HEK293 (cell line): Measurements from ENCODE around the gene PLCG2.

Experiments used
- CTCF ChIA-PET: fragments of 350-600 bp; formaldehyde crosslinking; extraction: SDS; loops from one replicate; lab custom pipeline; 2021; ENCODE audit warnings: antibody characterized with exemption; lab: Yijun Ruan, JAX
- POLR2A ChIA-PET: fragments of 300-600 bp; formaldehyde crosslinking; extraction: SDS; loops from one replicate; lab custom pipeline; 2020; ENCODE audit warnings: antibody characterized with exemption, inconsistent platforms; lab: Yijun Ruan, JAX
- H3K27ac ChIP-seq: fragments of 200-500 bp; sonication (Bioruptor generic); 2 replicates; pipeline ENCODE4 v1.5.1; 2014; ENCODE audit warnings: low read depth, low read length, control low read depth, inconsistent platforms; ENCODE audit errors: extremely low read depth
- H3K36me3 ChIP-seq, 2 experiments: fragments of 200-500 bp in 1 of 2; sonication (Bioruptor generic) in 1 of 2; 1 replicate in 1 of 2; 2 replicates in 1 of 2; pipeline ENCODE4 v1.5.1; 2014 to 2017; ENCODE audit warnings: inconsistent platforms in 2 of 2, low read length in 2 of 2; ENCODE audit not compliant: control insufficient read depth in 2 of 2, insufficient read depth in 1 of 2
- H3K4me1 ChIP-seq: fragments of 200-500 bp; sonication (Bioruptor generic); 2 replicates; pipeline ENCODE4 v1.5.1; 2014; ENCODE audit warnings: mild to moderate bottlenecking, low read length, inconsistent platforms; ENCODE audit not compliant: control insufficient read depth, insufficient read depth
- H3K4me3 ChIP-seq: 2 replicates; pipeline ENCODE4 v1.5.1; 2011; ENCODE audit warnings: low read depth, mild to moderate bottlenecking, control low read depth, low read length, moderate library complexity
- H3K9me3 ChIP-seq: fragments of 200-500 bp; sonication (Bioruptor generic); 2 replicates; pipeline ENCODE4 v1.5.1; 2014; ENCODE audit warnings: low read depth, low read length, inconsistent platforms; ENCODE audit not compliant: control insufficient read depth, insufficient read depth
- HOXC10 ChIP-seq: sonication (generic); formaldehyde crosslinking; IDR thresholded peaks from 2 replicates; pipeline ENCODE4 v1.8.1; 2023; ENCODE audit warnings: mild to moderate bottlenecking, missing genetic modification reagents
- KLF10 ChIP-seq: fragments of 450-650 bp; IDR thresholded peaks from 2 replicates; pipeline ENCODE4 v1.5.1; 2018; ENCODE audit warnings: missing biosample characterization, mild to moderate bottlenecking, missing genetic modification characterization
- KLF7 ChIP-seq: fragments of 450-650 bp; formaldehyde crosslinking; IDR thresholded peaks from 2 replicates; pipeline ENCODE4 v1.5.1; 2016; ENCODE audit warnings: missing biosample characterization, missing genetic modification characterization, borderline replicate concordance
- ZBTB8A ChIP-seq: fragments of 450-650 bp; formaldehyde crosslinking; IDR thresholded peaks from 2 replicates; pipeline ENCODE4 v1.5.1; 2016; ENCODE audit warnings: missing biosample characterization, missing genetic modification characterization
- ZNF169 ChIP-seq: fragments of 450-650 bp; formaldehyde crosslinking; IDR thresholded peaks from 2 replicates; pipeline ENCODE4 v1.5.1; 2016; ENCODE audit warnings: missing biosample characterization, missing genetic modification characterization
- ZNF223 ChIP-seq: fragments of 450-650 bp; formaldehyde crosslinking; IDR thresholded peaks from 2 replicates; pipeline ENCODE4 v1.5.1; 2016; ENCODE audit warnings: missing biosample characterization, missing genetic modification characterization
- ZNF23 ChIP-seq: fragments of 450-650 bp; formaldehyde crosslinking; IDR thresholded peaks from 2 replicates; pipeline ENCODE4 v1.5.1; 2016; ENCODE audit warnings: missing biosample characterization, missing genetic modification characterization, borderline replicate concordance
- ZNF239 ChIP-seq: fragments of 450-650 bp; formaldehyde crosslinking; IDR thresholded peaks from 2 replicates; pipeline ENCODE4 v1.5.1; 2016; ENCODE audit warnings: missing biosample characterization, missing genetic modification characterization
- ZNF324 ChIP-seq: fragments of 450-650 bp; formaldehyde crosslinking; IDR thresholded peaks from 2 replicates; pipeline ENCODE4 v1.5.1; 2016; ENCODE audit warnings: missing biosample characterization, missing genetic modification characterization
- ZNF37A ChIP-seq: fragments of 450-650 bp; IDR thresholded peaks from 2 replicates; pipeline ENCODE4 v1.5.1; 2018; ENCODE audit warnings: missing biosample characterization, missing genetic modification characterization
- ZNF48 ChIP-seq: fragments of 450-650 bp; formaldehyde crosslinking; IDR thresholded peaks from 2 replicates; pipeline ENCODE4 v1.5.1; 2016; ENCODE audit warnings: missing biosample characterization, missing genetic modification characterization
- ZNF555 ChIP-seq: fragments of 450-650 bp; formaldehyde crosslinking; conservative IDR thresholded peaks from 2 replicates; pipeline ENCODE4 v1.5.1; 2017; ENCODE audit warnings: missing biosample characterization, mild to moderate bottlenecking, missing genetic modification characterization, inconsistent platforms
- ZNF560 ChIP-seq: fragments of 450-650 bp; formaldehyde crosslinking; IDR thresholded peaks from 2 replicates; pipeline ENCODE4 v1.5.1; 2017; ENCODE audit warnings: missing biosample characterization, missing genetic modification characterization, borderline replicate concordance
- ZNF596 ChIP-seq: fragments of 450-650 bp; IDR thresholded peaks from 2 replicates; pipeline ENCODE4 v1.5.0; 2018; ENCODE audit warnings: missing biosample characterization, mild to moderate bottlenecking, missing genetic modification characterization, moderate library complexity
- ZNF600 ChIP-seq: fragments of 450-650 bp; formaldehyde crosslinking; IDR thresholded peaks from 2 replicates; pipeline ENCODE4 v1.5.1; 2016; ENCODE audit warnings: missing biosample characterization, missing genetic modification characterization
- ZNF624 ChIP-seq: fragments of 450-650 bp; formaldehyde crosslinking; IDR thresholded peaks from 2 replicates; pipeline ENCODE4 v1.5.1; 2017; ENCODE audit warnings: missing biosample characterization, missing genetic modification characterization
- ZSCAN16 ChIP-seq: fragments of 450-650 bp; formaldehyde crosslinking; IDR thresholded peaks from 2 replicates; pipeline ENCODE4 v1.5.1; 2016; ENCODE audit warnings: missing biosample characterization, missing genetic modification characterization
- ZXDB ChIP-seq: fragments of 450-650 bp; formaldehyde crosslinking; IDR thresholded peaks from 2 replicates; pipeline ENCODE4 v1.5.1; 2016; ENCODE audit warnings: missing biosample characterization, missing genetic modification characterization
- TF ChIP-seq, protein P1 (sequence below): fragments of 450-650 bp; formaldehyde crosslinking; IDR thresholded peaks from 2 replicates; pipeline ENCODE4 v1.5.1; 2016; ENCODE audit warnings: missing biosample characterization, missing genetic modification characterization
- TF ChIP-seq, protein P2 (sequence below): fragments of 450-650 bp; formaldehyde crosslinking; IDR thresholded peaks from 2 replicates; pipeline ENCODE4 v1.5.1; 2016; ENCODE audit warnings: missing biosample characterization, missing genetic modification characterization, borderline replicate concordance
- TF ChIP-seq, protein P3 (sequence below): sonication (generic); formaldehyde crosslinking; IDR thresholded peaks from 2 replicates; pipeline ENCODE4 v1.8.1; 2022; ENCODE audit warnings: mild to moderate bottlenecking, moderate library complexity, missing genetic modification reagents
- TF ChIP-seq, protein P4 (sequence below): fragments of 450-650 bp; formaldehyde crosslinking; IDR thresholded peaks from 2 replicates; pipeline ENCODE4 v1.5.1; 2016; ENCODE audit warnings: missing biosample characterization, missing genetic modification characterization
- TF ChIP-seq, protein P5 (sequence below): fragments of 450-650 bp; formaldehyde crosslinking; IDR thresholded peaks from 2 replicates; pipeline ENCODE4 v1.5.1; 2017; ENCODE audit warnings: missing biosample characterization, mild to moderate bottlenecking, missing genetic modification characterization, moderate library complexity
- TF ChIP-seq, protein P6 (sequence below): fragments of 450-650 bp; formaldehyde crosslinking; IDR thresholded peaks from 2 replicates; pipeline ENCODE4 v1.5.1; 2016; ENCODE audit warnings: missing biosample characterization, missing genetic modification characterization

PLCG2 gene

DNA sequence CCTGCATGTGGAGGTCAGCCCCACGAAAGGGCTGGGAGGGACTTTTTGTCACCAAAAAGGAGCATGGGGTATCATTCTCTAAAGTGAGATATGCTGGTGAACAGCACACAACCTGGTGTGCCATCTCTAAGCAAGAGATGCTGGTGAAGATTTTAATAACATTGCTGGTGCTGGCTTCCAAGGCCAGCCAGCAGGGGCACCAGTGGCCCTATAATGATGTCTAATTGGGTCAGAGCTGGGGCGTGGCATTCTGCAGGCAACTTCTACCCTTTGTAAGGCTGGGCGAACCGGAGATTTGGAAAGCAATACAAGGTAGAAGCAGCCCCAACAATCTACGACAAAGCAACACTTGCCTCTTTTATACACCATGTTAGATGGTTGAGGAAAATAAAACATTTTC lies 215.4 kb downstream of the PLCG2 start (continued):
- TF ChIP-seq, protein P1, sequence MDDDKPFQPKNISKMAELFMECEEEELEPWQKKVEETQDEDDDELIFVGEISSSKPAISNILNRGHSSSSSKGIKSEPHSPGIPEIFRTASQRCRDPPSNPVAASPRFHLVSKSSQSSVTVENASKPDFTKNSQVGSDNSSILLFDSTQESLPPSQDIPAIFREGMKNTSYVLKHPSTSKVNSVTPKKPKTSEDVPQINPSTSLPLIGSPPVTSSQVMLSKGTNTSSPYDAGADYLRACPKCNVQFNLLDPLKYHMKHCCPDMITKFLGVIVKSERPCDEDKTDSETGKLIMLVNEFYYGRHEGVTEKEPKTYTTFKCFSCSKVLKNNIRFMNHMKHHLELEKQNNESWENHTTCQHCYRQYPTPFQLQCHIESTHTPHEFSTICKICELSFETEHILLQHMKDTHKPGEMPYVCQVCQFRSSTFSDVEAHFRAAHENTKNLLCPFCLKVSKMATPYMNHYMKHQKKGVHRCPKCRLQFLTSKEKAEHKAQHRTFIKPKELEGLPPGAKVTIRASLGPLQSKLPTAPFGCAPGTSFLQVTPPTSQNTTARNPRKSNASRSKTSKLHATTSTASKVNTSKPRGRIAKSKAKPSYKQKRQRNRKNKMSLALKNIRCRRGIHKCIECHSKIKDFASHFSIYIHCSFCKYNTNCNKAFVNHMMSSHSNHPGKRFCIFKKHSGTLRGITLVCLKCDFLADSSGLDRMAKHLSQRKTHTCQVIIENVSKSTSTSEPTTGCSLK (tag by site-specific recombination): no peak
- no peak for TF ChIP-seq ZNF560 (tag by site-specific recombination)
- TF ChIP-seq, protein P2, sequence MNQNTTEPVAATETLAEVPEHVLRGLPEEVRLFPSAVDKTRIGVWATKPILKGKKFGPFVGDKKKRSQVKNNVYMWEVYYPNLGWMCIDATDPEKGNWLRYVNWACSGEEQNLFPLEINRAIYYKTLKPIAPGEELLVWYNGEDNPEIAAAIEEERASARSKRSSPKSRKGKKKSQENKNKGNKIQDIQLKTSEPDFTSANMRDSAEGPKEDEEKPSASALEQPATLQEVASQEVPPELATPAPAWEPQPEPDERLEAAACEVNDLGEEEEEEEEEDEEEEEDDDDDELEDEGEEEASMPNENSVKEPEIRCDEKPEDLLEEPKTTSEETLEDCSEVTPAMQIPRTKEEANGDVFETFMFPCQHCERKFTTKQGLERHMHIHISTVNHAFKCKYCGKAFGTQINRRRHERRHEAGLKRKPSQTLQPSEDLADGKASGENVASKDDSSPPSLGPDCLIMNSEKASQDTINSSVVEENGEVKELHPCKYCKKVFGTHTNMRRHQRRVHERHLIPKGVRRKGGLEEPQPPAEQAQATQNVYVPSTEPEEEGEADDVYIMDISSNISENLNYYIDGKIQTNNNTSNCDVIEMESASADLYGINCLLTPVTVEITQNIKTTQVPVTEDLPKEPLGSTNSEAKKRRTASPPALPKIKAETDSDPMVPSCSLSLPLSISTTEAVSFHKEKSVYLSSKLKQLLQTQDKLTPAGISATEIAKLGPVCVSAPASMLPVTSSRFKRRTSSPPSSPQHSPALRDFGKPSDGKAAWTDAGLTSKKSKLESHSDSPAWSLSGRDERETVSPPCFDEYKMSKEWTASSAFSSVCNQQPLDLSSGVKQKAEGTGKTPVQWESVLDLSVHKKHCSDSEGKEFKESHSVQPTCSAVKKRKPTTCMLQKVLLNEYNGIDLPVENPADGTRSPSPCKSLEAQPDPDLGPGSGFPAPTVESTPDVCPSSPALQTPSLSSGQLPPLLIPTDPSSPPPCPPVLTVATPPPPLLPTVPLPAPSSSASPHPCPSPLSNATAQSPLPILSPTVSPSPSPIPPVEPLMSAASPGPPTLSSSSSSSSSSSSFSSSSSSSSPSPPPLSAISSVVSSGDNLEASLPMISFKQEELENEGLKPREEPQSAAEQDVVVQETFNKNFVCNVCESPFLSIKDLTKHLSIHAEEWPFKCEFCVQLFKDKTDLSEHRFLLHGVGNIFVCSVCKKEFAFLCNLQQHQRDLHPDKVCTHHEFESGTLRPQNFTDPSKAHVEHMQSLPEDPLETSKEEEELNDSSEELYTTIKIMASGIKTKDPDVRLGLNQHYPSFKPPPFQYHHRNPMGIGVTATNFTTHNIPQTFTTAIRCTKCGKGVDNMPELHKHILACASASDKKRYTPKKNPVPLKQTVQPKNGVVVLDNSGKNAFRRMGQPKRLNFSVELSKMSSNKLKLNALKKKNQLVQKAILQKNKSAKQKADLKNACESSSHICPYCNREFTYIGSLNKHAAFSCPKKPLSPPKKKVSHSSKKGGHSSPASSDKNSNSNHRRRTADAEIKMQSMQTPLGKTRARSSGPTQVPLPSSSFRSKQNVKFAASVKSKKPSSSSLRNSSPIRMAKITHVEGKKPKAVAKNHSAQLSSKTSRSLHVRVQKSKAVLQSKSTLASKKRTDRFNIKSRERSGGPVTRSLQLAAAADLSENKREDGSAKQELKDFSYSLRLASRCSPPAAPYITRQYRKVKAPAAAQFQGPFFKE (tag by site-specific recombination): no peak
- TF ChIP-seq ZXDB (tag by site-specific recombination): no peak
- TF ChIP-seq ZNF324: no peak
- no peak for TF ChIP-seq ZBTB8A (tag by site-specific recombination)

DNA sequence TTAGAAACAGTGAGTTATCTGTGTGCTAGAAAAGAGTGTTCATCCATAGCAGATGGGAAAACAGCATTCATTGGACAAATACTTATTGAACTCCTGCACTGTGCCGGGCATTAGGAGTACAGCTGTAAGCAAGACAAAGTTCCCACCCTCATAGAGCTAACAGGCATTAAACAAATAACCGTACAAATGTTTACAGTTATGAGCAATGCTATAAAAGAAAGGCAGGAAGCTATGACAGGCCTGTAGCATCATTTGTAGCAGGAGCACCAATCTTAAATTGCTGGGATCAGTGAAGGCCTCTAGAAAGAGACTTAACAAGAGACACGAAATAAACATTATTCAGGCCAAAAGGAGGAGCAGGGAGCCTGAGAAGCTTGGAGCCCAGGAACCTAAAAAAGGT lies 216.6 kb downstream of the PLCG2 start:
- ChIA-PET POLR2A (no interaction called here), CTCF (interaction anchor here (1.3 to 3.3 kb wide), 2 partner anchors 54 to 104 kb away, joined by 3 to 30 read pairs; no protein-coding TSS in a partner anchor)
- Histone ChIP-seq H3K27ac (no peak overlapping the region), H3K9me3 (no peaks in the 10 kb centered on the region), H3K4me3 (no peak overlapping the region), H3K36me3 (no peaks in the 10 kb centered on the region), H3K4me1 (no peaks in the 10 kb centered on the region)
- TF ChIP-seq HOXC10 (CRISPR knock-in tag) (no peak), ZNF223 (tag by site-specific recombination) (no peak), ZNF169 (no peak), KLF10 (tag by site-specific recombination) (no peak), KLF7 (tag by site-specific recombination) (no peak), ZNF600 (tag by site-specific recombination) (no peak), ZNF48 (tag by site-specific recombination) (no peak), ZNF239 (tag by site-specific recombination) (no peak), ZNF555 (tag by site-specific recombination) (no peak), ZSCAN16 (no peak), ZNF624 (tag by site-specific recombination) (no peak), ZNF23 (no peak), ZNF596 (tag by site-specific recombination) (no peak), ZNF37A (tag by site-specific recombination) (no peak)
- TF ChIP-seq, protein P3, sequence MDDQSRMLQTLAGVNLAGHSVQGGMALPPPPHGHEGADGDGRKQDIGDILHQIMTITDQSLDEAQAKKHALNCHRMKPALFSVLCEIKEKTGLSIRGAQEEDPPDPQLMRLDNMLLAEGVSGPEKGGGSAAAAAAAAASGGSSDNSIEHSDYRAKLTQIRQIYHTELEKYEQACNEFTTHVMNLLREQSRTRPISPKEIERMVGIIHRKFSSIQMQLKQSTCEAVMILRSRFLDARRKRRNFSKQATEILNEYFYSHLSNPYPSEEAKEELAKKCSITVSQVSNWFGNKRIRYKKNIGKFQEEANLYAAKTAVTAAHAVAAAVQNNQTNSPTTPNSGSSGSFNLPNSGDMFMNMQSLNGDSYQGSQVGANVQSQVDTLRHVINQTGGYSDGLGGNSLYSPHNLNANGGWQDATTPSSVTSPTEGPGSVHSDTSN (CRISPR knock-in tag): no peak
- TF ChIP-seq, protein P4, sequence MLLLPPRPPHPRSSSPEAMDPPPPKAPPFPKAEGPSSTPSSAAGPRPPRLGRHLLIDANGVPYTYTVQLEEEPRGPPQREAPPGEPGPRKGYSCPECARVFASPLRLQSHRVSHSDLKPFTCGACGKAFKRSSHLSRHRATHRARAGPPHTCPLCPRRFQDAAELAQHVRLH: no peak
- TF ChIP-seq, protein P5, sequence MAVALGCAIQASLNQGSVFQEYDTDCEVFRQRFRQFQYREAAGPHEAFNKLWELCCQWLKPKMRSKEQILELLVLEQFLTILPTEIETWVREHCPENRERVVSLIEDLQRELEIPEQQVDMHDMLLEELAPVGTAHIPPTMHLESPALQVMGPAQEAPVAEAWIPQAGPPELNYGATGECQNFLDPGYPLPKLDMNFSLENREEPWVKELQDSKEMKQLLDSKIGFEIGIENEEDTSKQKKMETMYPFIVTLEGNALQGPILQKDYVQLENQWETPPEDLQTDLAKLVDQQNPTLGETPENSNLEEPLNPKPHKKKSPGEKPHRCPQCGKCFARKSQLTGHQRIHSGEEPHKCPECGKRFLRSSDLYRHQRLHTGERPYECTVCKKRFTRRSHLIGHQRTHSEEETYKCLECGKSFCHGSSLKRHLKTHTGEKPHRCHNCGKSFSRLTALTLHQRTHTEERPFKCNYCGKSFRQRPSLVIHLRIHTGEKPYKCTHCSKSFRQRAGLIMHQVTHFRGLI (tag by site-specific recombination): no peak
- TF ChIP-seq, protein P6, sequence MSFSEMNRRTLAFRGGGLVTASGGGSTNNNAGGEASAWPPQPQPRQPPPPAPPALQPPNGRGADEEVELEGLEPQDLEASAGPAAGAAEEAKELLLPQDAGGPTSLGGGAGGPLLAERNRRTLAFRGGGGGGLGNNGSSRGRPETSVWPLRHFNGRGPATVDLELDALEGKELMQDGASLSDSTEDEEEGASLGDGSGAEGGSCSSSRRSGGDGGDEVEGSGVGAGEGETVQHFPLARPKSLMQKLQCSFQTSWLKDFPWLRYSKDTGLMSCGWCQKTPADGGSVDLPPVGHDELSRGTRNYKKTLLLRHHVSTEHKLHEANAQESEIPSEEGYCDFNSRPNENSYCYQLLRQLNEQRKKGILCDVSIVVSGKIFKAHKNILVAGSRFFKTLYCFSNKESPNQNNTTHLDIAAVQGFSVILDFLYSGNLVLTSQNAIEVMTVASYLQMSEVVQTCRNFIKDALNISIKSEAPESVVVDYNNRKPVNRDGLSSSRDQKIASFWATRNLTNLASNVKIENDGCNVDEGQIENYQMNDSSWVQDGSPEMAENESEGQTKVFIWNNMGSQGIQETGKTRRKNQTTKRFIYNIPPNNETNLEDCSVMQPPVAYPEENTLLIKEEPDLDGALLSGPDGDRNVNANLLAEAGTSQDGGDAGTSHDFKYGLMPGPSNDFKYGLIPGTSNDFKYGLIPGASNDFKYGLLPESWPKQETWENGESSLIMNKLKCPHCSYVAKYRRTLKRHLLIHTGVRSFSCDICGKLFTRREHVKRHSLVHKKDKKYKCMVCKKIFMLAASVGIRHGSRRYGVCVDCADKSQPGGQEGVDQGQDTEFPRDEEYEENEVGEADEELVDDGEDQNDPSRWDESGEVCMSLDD: no peak
